H54 (cell line): Measurements from ENCODE around the gene TTLL7.
A peak's percentile ranks its signal among the peaks of the same experiment; 100 is the strongest.

Source experiments
- DNase-seq: peaks from one replicate; pipeline ENCODE4 v3.0.0; 2011; ENCODE audit warnings: low spot score, mixed read lengths; ENCODE audit not compliant: insufficient read length
- FAIRE-seq: peaks from 3 replicates; lab custom pipeline; 2011; peaks lifted over from hg19 to GRCh38; lab: Jason Lieb, UNC
- POLR2A ChIP-seq: IDR thresholded peaks from 2 replicates; pipeline ENCODE4 v1.6.1; 2011; ENCODE audit warnings: low read depth, mild to moderate bottlenecking, low read length

Gene TTLL7, protein sequence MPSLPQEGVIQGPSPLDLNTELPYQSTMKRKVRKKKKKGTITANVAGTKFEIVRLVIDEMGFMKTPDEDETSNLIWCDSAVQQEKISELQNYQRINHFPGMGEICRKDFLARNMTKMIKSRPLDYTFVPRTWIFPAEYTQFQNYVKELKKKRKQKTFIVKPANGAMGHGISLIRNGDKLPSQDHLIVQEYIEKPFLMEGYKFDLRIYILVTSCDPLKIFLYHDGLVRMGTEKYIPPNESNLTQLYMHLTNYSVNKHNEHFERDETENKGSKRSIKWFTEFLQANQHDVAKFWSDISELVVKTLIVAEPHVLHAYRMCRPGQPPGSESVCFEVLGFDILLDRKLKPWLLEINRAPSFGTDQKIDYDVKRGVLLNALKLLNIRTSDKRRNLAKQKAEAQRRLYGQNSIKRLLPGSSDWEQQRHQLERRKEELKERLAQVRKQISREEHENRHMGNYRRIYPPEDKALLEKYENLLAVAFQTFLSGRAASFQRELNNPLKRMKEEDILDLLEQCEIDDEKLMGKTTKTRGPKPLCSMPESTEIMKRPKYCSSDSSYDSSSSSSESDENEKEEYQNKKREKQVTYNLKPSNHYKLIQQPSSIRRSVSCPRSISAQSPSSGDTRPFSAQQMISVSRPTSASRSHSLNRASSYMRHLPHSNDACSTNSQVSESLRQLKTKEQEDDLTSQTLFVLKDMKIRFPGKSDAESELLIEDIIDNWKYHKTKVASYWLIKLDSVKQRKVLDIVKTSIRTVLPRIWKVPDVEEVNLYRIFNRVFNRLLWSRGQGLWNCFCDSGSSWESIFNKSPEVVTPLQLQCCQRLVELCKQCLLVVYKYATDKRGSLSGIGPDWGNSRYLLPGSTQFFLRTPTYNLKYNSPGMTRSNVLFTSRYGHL

DNA sequence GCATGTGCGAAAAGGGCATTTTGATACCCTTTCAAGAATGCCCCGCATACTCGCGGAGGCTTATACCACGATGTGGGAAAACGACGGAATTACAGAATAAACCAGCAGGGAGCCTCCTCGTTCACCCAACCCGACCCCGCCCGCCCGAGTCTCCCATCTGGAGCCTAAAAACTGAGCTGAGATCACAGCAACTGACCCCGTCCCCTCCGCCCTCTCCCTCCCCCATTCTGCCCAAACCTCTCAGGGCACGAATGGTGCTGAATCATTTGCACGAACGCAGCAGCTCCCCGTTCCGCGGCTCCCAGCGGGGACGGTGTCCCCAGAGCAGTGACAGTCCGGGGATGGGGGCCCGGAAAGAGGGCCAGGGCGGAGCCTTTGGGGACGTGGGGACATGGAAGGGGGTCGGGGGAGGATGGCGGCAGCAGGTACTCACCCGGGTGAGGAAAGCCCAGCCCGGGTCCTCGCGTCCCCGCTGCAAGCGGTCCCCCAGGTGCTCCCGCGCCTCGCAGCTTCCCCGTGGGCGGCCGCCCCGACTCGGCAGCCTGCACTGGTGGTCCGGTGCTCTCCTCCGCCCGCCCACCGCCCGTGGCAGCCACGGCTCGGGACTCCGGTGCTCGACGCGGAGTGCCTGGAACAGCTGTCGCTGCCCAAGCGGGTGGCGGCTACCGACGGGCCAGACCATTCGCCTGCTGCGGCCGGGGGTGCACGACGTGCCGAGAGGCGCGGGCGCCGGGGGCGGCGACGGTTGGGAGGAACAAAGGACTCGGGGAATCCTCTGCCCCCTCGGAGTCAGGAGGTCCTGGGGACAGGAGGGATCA lies at the start of gene TTLL7:
TTLL7 (minus strand) TSS at position 635 of the 818 bp plus-strand sequence. CDS start 46,921 bp downstream, outside the sequence.
- DNase-seq = peak; percentile 65
- peak; percentile 88 for TF ChIP-seq POLR2A
- no peak for FAIRE-seq

DNA sequence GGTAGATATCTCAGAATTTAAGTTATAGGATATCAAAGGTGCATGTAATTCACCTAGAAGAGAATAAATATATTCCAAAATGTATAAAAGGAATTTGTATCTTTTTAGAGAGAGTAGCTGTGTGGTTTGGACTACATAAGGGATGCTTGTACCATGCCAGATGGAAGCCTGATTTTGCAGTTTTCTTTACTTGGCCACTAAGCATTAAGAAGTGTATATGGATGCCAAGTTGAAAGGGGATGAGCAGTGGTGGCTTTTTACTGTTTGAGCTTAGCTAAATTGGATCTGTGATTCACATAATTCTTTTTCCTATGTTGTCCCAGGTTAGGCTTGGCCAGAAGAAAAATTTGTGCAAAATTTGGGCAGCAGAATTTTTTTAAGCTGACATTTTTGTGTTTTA lies 43.5 kb upstream of the TTLL7 start:
- no peak for FAIRE-seq
- no peak for TF ChIP-seq POLR2A
- DNase-seq = no peak

DNA sequence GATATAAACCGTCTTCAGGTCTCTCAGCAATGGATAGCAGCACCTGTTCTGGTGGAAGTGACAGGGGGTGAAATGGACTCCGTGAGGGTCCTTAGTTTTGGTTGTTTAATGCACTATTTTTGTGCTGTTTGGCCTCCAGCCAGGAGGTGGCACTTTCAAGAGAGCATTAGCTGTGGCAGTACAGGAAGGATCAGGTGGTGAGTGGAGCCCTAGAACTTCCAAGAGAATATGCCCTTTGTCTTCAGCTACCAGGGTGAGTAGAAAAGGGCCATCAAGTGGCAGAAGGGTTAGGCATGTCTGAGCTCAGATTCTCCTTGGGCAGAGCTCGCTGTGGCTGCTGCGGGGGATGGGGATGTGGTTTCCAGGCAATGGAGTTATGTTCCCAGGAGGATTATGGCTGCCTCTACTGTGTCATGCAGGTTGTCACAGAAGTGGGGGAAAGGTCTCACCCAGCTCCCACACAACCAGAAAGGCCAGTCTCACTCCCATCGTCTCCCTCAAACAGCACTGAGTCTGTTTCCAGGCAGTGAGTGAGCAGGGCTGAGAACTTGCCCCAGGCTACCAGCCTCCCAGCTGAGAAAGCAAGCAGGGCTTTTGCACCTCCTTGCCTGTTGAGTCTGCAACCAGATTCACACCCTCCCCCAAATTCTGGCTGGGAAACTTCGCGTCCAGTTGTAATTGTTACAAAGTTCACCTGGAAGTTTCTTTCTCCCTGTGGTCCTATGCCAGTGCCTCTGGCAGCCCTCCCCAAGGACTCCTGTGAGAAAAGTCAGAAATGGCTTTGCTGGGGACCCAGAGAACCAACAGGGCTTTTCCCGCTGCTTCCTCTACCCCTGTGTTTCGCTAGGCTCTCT lies 39.1 kb upstream of the TTLL7 start:
- TF ChIP-seq POLR2A = no peak
- DNase-seq = no peak
- no peak for FAIRE-seq

DNA sequence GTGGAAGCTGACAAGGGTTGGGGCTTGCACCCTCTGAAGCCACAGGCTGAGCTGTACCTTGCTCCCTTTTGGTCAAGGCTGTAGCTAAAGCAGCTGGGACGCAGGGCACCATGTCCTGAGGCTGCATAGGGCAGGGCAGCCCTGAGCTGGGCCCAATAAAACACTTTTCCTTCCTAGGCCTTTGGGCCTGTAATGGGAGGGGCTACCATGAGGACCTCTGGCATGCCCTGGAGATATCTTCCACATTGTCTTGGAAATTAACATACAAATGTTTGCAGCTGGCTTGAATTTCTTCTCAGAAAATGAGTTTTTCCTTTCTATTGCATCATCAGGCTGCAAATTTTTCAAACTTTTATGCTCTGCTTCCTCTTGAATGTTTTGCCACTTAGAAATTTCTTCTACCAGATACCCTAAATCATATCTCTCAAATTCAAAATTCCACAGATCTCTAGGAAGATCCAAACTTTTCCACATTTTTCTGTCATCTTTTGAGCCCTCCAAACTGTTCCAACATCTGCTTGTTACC lies 32.9 kb upstream of the TTLL7 start:
- DNase-seq (no peak), FAIRE-seq (no peak)
- TF ChIP-seq POLR2A = no peak

DNA sequence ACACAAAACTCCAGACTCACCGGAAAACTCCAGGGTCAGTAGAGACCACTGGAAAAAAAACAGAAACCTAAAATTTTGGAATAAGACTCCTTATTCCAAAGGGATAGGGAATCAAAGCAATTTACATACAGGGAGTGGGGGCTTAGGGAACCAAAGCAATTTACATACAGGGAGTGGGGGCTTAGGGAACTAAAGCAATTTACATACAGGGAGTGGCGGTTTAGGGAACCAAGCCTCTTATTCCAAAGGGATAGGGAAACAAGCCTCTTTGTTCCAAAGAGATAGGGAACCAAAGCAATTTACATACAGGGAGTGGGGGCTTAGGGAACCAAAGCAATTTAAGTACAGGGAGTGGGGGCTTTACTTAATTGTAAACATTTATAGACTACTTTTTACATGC lies 28.4 kb upstream of the TTLL7 start:
- no peak for DNase-seq
- no peak for FAIRE-seq
- no peak for TF ChIP-seq POLR2A

GRCh38 chr1:84025966-84026365 lies 27.0 kb upstream of the TTLL7 start:
- no peak for FAIRE-seq
- no peak for DNase-seq
- no peak for TF ChIP-seq POLR2A

DNA sequence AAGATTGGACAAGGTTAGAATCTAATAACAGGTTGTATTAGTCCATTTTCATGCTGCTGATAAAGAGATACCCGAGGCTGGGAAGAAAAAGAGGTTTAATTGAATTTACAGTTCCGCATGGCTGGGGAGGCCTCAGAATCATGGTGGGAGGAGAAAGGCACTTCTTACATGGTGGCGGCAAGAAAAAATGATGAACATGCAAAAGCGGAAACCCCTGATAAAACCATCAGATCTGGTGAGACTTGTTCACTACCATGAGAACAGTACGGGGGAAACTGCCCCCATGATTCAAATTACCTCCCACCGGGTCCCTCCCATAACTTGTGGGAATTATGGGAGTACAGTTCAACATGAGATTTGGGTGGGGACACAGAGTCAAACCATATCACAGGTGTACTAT lies 22.9 kb upstream of the TTLL7 start:
- no peak for TF ChIP-seq POLR2A
- FAIRE-seq (no peak), DNase-seq (no peak)

DNA sequence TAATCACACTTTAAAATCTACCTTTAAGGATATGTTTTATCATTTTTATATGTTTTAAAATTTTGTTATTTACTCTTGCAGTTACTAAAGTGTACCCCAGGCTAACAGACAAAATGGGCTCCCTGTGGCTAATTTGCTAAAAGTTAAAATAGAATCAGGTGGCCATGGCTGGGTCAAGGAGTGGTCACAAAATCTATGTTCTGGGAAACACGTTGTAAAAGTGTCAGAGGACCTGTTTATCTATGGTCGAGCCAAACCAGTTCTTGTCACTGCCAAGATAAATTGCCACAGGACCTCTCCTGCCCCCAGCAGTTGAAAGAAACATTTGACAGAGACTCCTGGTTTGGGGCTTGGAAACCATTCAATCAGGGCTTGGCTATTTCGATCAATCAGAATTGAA lies 21.2 kb upstream of the TTLL7 start:
- FAIRE-seq (no peak), DNase-seq (no peak)
- TF ChIP-seq POLR2A = no peak

- no peak for TF ChIP-seq POLR2A
- FAIRE-seq = no peak
Observed at GRCh38 chr1:84019217-84019616, 20.3 kb upstream of the TTLL7 start.

GRCh38 chr1:84013708-84014107 lies 14.8 kb upstream of the TTLL7 start:
- TF ChIP-seq POLR2A = no peak
- DNase-seq (no peak), FAIRE-seq (no peak)

More at GRCh38 chr1:84019217-84019616, 20.3 kb upstream of the TTLL7 start:
- no peak for DNase-seq

GRCh38 chr1:84012018-84012417 lies 13.1 kb upstream of the TTLL7 start:
- no peak for TF ChIP-seq POLR2A
- DNase-seq (no peak), FAIRE-seq (no peak)

DNA sequence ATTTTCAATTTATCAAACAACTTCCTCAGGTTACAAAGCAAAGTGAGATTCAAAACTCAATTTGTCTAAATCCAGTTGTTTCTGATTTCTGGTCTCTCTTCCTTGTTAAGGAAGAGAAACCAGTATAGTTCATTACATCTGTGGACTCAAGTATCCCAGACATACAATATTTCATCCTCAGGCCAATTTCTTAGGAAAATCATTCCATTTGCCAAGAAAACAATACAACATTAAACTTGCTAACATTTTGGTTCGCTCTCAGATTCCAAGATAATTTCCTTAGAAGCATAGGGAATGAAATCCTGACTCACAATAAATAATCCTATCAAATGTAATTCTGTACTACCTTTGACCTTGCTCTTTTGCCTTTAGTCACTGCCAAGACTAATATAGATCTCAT lies 11.2 kb upstream of the TTLL7 start:
- TF ChIP-seq POLR2A = no peak
- FAIRE-seq (no peak), DNase-seq (no peak)

DNA sequence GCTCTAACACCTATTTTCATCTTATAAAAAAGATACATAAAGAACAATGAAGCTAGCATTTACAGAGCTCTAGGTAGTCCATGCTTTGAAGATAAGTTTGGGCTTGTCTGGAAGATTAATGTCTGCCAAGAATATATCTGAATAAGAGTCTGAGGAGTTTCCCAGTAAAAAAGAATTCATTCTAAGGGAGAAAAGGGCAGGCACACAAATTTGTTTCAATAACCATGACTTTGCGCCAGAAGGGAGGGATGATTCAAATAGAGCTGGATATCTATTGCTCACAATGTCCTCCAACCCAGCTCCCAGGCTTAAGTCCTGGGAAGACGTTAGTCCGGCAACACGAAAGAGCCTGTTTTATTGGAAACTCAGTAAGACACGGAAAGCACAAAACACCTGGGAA lies 9.7 kb upstream of the TTLL7 start:
- no peak for FAIRE-seq
- no peak for TF ChIP-seq POLR2A
- no peak for DNase-seq
